Measurements from ENCODE around the gene HOXB6.

GRCh38 chr17:48567209-48567608 is 37.6 kb downstream of the HOXB6 start:
- TF ChIP-seq, protein P1, sequence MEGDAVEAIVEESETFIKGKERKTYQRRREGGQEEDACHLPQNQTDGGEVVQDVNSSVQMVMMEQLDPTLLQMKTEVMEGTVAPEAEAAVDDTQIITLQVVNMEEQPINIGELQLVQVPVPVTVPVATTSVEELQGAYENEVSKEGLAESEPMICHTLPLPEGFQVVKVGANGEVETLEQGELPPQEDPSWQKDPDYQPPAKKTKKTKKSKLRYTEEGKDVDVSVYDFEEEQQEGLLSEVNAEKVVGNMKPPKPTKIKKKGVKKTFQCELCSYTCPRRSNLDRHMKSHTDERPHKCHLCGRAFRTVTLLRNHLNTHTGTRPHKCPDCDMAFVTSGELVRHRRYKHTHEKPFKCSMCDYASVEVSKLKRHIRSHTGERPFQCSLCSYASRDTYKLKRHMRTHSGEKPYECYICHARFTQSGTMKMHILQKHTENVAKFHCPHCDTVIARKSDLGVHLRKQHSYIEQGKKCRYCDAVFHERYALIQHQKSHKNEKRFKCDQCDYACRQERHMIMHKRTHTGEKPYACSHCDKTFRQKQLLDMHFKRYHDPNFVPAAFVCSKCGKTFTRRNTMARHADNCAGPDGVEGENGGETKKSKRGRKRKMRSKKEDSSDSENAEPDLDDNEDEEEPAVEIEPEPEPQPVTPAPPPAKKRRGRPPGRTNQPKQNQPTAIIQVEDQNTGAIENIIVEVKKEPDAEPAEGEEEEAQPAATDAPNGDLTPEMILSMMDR (IDR thresholded peaks at IDR 0.05): no peak
- TF ChIP-seq POLR2A (IDR thresholded peaks at IDR 0.05): no peak

Measured in thyroid gland (tissue), 4 donors.